Neural cell (in vitro differentiated cells): Measurements from ENCODE around the gene ARHGDIB. TPM values are rescaled to one million over a fixed set of nuclear protein-coding genes. Genes with fewer than 3 reads are reported as not detected.

Experiments
- H2AFZ ChIP-seq: fragments of 200-600, 300-800 bp; sonication (generic), shearing (Covaris generic); 2 replicates; pipeline ENCODE4 v1.6.0; 2014; ENCODE audit warnings: low read depth, mild to moderate bottlenecking, antibody characterized with exemption, low read length, moderate library complexity
- H3F3A ChIP-seq: fragments of 200-600 bp; shearing (Covaris generic); 2 replicates; pipeline ENCODE4 v1.6.1; 2016; ENCODE audit warnings: mild to moderate bottlenecking, moderate library complexity, mixed read lengths, antibody characterized with exemption, low read length; ENCODE audit not compliant: insufficient read depth, poor library complexity, severe bottlenecking
- H3K27ac ChIP-seq: fragments of 200-600, 300-800 bp; sonication (generic), shearing (Covaris generic); 2 replicates; pipeline ENCODE4 v1.5.1; 2014; ENCODE audit warnings: mild to moderate bottlenecking, low read length, moderate library complexity
- H3K27me3 ChIP-seq: fragments of 300-800, 200-600 bp; sonication (generic), shearing (Covaris generic); 2 replicates; pipeline ENCODE4 v1.6.0; 2014; ENCODE audit warnings: mild to moderate bottlenecking, low read depth, low read length, moderate library complexity; ENCODE audit not compliant: insufficient read depth
- H3K36me3 ChIP-seq: fragments of 300-800, 200-600 bp; sonication (generic), shearing (Covaris generic); 2 replicates; pipeline ENCODE4 v1.5.1; 2014; ENCODE audit warnings: mild to moderate bottlenecking, antibody characterized with exemption, low read length, moderate library complexity; ENCODE audit not compliant: insufficient read depth
- H3K4me2 ChIP-seq: fragments of 300-800, 200-600 bp; sonication (generic), shearing (Covaris generic); 2 replicates; pipeline ENCODE4 v1.6.0; 2014; ENCODE audit warnings: mild to moderate bottlenecking, low read length
- H3K4me3 ChIP-seq: fragments of 300-800, 200-600 bp; sonication (generic), shearing (Covaris generic); 2 replicates; pipeline ENCODE4 v1.5.1; 2014; ENCODE audit warnings: mild to moderate bottlenecking, low read length, moderate library complexity
- H3K79me2 ChIP-seq: fragments of 200-600 bp; shearing (Covaris generic); replicated peaks from 2 replicates; pipeline ENCODE4 v1.6.0; 2014; ENCODE audit warnings: mild to moderate bottlenecking, low read length, moderate library complexity; ENCODE audit not compliant: insufficient read depth
- H3K9ac ChIP-seq: fragments of 300-800, 200-600 bp; sonication (generic), shearing (Covaris generic); 2 replicates; pipeline ENCODE4 v1.6.1; 2016; ENCODE audit warnings: mild to moderate bottlenecking, low read length, mixed read lengths
- H3K9me2 ChIP-seq: fragments of 200-600 bp; shearing (Covaris generic); 2 replicates; pipeline ENCODE4 v1.6.1; 2016; ENCODE audit warnings: mild to moderate bottlenecking, low read length, mixed read lengths; ENCODE audit not compliant: insufficient read depth
- H3K9me3 ChIP-seq: fragments of 200-600, 300-800 bp; sonication (generic), shearing (Covaris generic); 2 replicates; pipeline ENCODE4 v1.6.1; 2016; ENCODE audit warnings: mild to moderate bottlenecking, mixed run types, low read length, moderate library complexity, mixed read lengths
- H4K20me1 ChIP-seq: fragments of 200-600 bp; shearing (Covaris generic); 2 replicates; pipeline ENCODE4 v1.6.1; 2016; ENCODE audit warnings: mild to moderate bottlenecking, mixed run types; ENCODE audit not compliant: insufficient read depth
- EP300 ChIP-seq: fragments of 450-650 bp; conservative IDR thresholded peaks from 2 replicates; pipeline ENCODE4 v1.6.1; 2014; ENCODE audit warnings: antibody characterized with exemption, mild to moderate bottlenecking, moderate library complexity; ENCODE audit not compliant: poor library complexity, severe bottlenecking
- MXI1 ChIP-seq: fragments of 450-650 bp; conservative IDR thresholded peaks from 2 replicates; pipeline ENCODE4 v1.6.1; 2014; ENCODE audit warnings: antibody characterized with exemption, mild to moderate bottlenecking; ENCODE audit not compliant: poor library complexity, severe bottlenecking
- POLR2AphosphoS5 ChIP-seq: IDR thresholded peaks from 2 replicates; pipeline ENCODE4 v1.6.1; 2012
- RAD21 ChIP-seq: fragments of 450-650 bp; conservative IDR thresholded peaks from 2 replicates; pipeline ENCODE4 v1.6.1; 2014; ENCODE audit warnings: antibody characterized with exemption, mild to moderate bottlenecking, moderate library complexity
- TAF1 ChIP-seq: IDR thresholded peaks from 2 replicates; pipeline ENCODE4 v1.6.1; 2012; ENCODE audit warnings: low read depth
- polyA plus RNA-seq: library from polyadenylated mRNA; depleted of rRNA; stranded (reverse); fragments of >200 nt; gene quantifications from 2 replicates; pipeline ENCODE4 v1.2.3, GENCODE V29; 2014
- TF ChIP-seq, protein P1 (sequence below): IDR thresholded peaks from 2 replicates; pipeline ENCODE4 v1.6.1; 2012; ENCODE audit warnings: borderline replicate concordance

Gene ARHGDIB
- polyA plus RNA-seq, 1 donor from 2014 or later: 7.7 TPM

DNA sequence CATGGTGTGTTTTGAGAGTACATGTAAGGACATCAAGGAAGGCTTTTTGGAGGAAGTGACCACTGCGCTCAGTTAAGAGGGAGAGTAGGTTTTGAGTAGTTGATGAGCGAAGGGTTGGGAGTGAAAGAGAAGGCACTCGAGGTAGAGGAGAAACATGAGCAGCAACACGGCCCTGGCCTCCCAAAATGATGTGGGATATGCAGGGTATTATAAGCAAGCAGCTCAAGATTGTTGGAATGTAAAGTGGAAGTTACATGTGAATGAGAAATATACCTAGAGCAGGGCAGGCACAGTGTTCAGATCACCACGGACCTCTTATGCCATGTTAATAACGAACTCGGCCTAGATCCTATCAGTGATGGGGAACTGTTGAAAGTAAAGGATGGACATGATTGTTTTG is 2.1 kb upstream of the ARHGDIB start:
- Histone ChIP-seq H3K9me3 (no peaks in the 10 kb centered on the region), H3K9ac (no peak overlapping the region), H2AFZ (no peak overlapping the region), H3K27ac (no peak overlapping the region), H3K4me2 (no peak overlapping the region), H3K9me2 (no peaks in the 10 kb centered on the region), H3K27me3 (no peaks in the 10 kb centered on the region), H3K36me3 (no peaks in the 10 kb centered on the region), H3K4me3 (no peak overlapping the region), H4K20me1 (no peaks in the 10 kb centered on the region), H3K79me2 (no peaks in the 10 kb centered on the region), H3F3A (no peaks in the 10 kb centered on the region)
- TF ChIP-seq TAF1: no peak

DNA sequence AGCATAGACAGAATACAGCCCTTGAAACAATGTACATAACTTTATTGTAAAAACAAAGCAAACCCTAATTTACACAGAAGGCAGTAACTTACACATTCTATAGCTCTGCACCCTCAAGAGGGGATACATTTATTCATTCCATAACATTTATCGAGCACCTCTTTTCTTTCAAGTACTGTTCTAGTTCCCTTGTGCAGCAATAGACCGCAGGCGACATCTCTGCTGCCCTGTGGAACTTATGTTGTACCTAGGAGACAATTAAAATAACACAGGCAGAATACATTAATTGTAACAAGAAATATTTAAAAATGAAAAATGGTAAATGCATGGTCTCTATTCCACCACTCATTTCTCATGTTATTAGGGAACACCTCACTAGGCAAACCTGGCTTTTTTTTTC is 1.4 kb upstream of the ARHGDIB start:
- Histone ChIP-seq H3K9me2 (no peaks in the 10 kb centered on the region), H3K36me3 (no peaks in the 10 kb centered on the region), H3K27me3 (no peaks in the 10 kb centered on the region), H3K4me3 (no peak overlapping the region), H3F3A (no peaks in the 10 kb centered on the region), H3K9me3 (no peaks in the 10 kb centered on the region), H3K4me2 (no peak overlapping the region), H4K20me1 (no peaks in the 10 kb centered on the region), H3K27ac (no peak overlapping the region), H3K9ac (no peak overlapping the region), H2AFZ (no peak overlapping the region), H3K79me2 (no peaks in the 10 kb centered on the region)
- TF ChIP-seq TAF1 (no peak), POLR2AphosphoS5 (no peak)

DNA sequence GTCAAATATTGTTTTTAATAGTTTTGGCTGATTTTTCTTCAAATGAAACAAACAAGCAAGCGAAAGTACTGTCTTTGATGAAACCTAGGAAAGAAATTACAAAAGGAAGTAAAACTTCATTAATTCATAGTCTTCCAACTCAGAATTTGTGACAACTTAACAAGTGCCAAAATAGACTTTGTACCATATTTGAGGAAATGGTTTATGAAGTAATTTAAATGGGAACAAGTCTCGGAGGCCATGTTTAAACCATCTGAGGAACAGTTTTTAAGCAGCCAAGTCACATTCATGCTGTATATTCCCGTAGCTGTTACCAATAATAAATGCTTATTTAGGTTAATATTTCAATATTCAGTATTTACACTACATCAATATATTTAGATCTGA is 745 bp upstream of the ARHGDIB start:
- Histone ChIP-seq H3K27me3 (no peaks in the 10 kb centered on the region), H2AFZ (no peak overlapping the region), H3K27ac (no peak overlapping the region), H4K20me1 (no peaks in the 10 kb centered on the region), H3K9me3 (no peaks in the 10 kb centered on the region), H3F3A (no peaks in the 10 kb centered on the region), H3K4me3 (no peak overlapping the region), H3K9ac (no peak overlapping the region), H3K79me2 (no peaks in the 10 kb centered on the region), H3K9me2 (no peaks in the 10 kb centered on the region), H3K36me3 (no peaks in the 10 kb centered on the region), H3K4me2 (no peak overlapping the region)
- TF ChIP-seq EP300 (no peak), MXI1 (no peak), RAD21 (no peak), POLR2AphosphoS5 (no peak), TAF1 (no peak)
- TF ChIP-seq, protein P1, sequence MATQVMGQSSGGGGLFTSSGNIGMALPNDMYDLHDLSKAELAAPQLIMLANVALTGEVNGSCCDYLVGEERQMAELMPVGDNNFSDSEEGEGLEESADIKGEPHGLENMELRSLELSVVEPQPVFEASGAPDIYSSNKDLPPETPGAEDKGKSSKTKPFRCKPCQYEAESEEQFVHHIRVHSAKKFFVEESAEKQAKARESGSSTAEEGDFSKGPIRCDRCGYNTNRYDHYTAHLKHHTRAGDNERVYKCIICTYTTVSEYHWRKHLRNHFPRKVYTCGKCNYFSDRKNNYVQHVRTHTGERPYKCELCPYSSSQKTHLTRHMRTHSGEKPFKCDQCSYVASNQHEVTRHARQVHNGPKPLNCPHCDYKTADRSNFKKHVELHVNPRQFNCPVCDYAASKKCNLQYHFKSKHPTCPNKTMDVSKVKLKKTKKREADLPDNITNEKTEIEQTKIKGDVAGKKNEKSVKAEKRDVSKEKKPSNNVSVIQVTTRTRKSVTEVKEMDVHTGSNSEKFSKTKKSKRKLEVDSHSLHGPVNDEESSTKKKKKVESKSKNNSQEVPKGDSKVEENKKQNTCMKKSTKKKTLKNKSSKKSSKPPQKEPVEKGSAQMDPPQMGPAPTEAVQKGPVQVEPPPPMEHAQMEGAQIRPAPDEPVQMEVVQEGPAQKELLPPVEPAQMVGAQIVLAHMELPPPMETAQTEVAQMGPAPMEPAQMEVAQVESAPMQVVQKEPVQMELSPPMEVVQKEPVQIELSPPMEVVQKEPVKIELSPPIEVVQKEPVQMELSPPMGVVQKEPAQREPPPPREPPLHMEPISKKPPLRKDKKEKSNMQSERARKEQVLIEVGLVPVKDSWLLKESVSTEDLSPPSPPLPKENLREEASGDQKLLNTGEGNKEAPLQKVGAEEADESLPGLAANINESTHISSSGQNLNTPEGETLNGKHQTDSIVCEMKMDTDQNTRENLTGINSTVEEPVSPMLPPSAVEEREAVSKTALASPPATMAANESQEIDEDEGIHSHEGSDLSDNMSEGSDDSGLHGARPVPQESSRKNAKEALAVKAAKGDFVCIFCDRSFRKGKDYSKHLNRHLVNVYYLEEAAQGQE: no peak
